OCI-LY1 (cell line): ENCODE measurements around the gene AGBL1.

Experiments
- H2AFZ ChIP-seq: fragments of 200-600 bp; sonication (generic), shearing (Covaris generic); 2 replicates; pipeline ENCODE4 v1.6.0; 2014; ENCODE audit warnings: antibody characterized with exemption, mild to moderate bottlenecking, low read length
- H3F3A ChIP-seq: fragments of 200-600 bp; sonication (generic), shearing (Covaris generic); 2 replicates; pipeline ENCODE4 v1.6.0; 2014; ENCODE audit warnings: mild to moderate bottlenecking, antibody characterized with exemption, low read length, moderate library complexity; ENCODE audit not compliant: insufficient read depth
- H3K27ac ChIP-seq: fragments of 200-600 bp; sonication (generic); 2 replicates; pipeline ENCODE4 v1.5.1; 2014; ENCODE audit warnings: low read length, mixed run types, mild to moderate bottlenecking, low read depth; ENCODE audit not compliant: poor library complexity, severe bottlenecking
- H3K27me3 ChIP-seq: fragments of 200-600 bp; sonication (generic); 2 replicates; pipeline ENCODE4 v1.6.0; 2014; ENCODE audit warnings: antibody characterized with exemption, mild to moderate bottlenecking, low read length, moderate library complexity; ENCODE audit not compliant: insufficient read depth
- H3K36me3 ChIP-seq: fragments of 200-600 bp; sonication (generic); 2 replicates; pipeline ENCODE4 v1.6.1; 2014; ENCODE audit warnings: mild to moderate bottlenecking, antibody characterized with exemption, low read length, moderate library complexity, mixed read lengths; ENCODE audit not compliant: insufficient read depth
- H3K4me1 ChIP-seq: fragments of 200-600 bp; sonication (generic); 2 replicates; pipeline ENCODE4 v1.5.1; 2014; ENCODE audit warnings: mild to moderate bottlenecking, low read length, moderate library complexity; ENCODE audit not compliant: insufficient read depth, severe bottlenecking
- H3K4me2 ChIP-seq: fragments of 200-600 bp; sonication (generic), shearing (Covaris generic); 2 replicates; pipeline ENCODE4 v1.6.1; 2014; ENCODE audit warnings: low read length
- H3K4me3 ChIP-seq: fragments of 200-600 bp; sonication (generic); 2 replicates; pipeline ENCODE4 v1.5.1; 2014; ENCODE audit warnings: low read length, low read depth, mild to moderate bottlenecking, mixed read lengths; ENCODE audit not compliant: poor library complexity, severe bottlenecking
- H3K79me2 ChIP-seq: fragments of 200-600 bp; shearing (Covaris generic); 2 replicates; pipeline ENCODE4 v1.6.1; 2016; ENCODE audit warnings: mixed run types, low read length, mixed read lengths; ENCODE audit not compliant: insufficient read depth
- H3K9ac ChIP-seq: fragments of 200-600 bp; sonication (generic), shearing (Covaris generic); 2 replicates; pipeline ENCODE4 v1.6.1; 2014; ENCODE audit warnings: mild to moderate bottlenecking, low read length, mixed read lengths
- H3K9me2 ChIP-seq: fragments of 200-600 bp; sonication (generic), shearing (Covaris generic); 2 replicates; pipeline ENCODE4 v1.6.1; 2014; ENCODE audit warnings: low read depth, mild to moderate bottlenecking, low read length, mixed read lengths
- H3K9me3 ChIP-seq: fragments of 200-600 bp; shearing (Covaris generic); 2 replicates; pipeline ENCODE4 v1.6.1; 2014; ENCODE audit warnings: low read length, mixed read lengths
- H4K20me1 ChIP-seq: fragments of 200-600 bp; sonication (generic), shearing (Covaris generic); 2 replicates; pipeline ENCODE4 v1.6.0; 2016; ENCODE audit warnings: mild to moderate bottlenecking, low read length; ENCODE audit not compliant: insufficient read depth
- CTCF ChIP-seq: fragments of 200-600 bp; sonication (generic), shearing (Covaris generic); IDR thresholded peaks from 2 replicates; pipeline ENCODE4 v1.5.1; 2017; ENCODE audit warnings: mild to moderate bottlenecking, antibody characterized with exemption, low read length, moderate library complexity, mixed read lengths
- EZH2 ChIP-seq: fragments of 200-600 bp; sonication (generic), shearing (Covaris generic); IDR thresholded peaks from 2 replicates; pipeline ENCODE4 v1.8.0; 2017; ENCODE audit warnings: borderline replicate concordance, mixed run types, mild to moderate bottlenecking, antibody characterized with exemption, low read length, moderate library complexity, mixed read lengths

The AGBL1 gene

GRCh38 chr15:86355361-86355760 lies 275.7 kb downstream of the AGBL1 start:
- Histone ChIP-seq H2AFZ (no peak overlapping the region), H4K20me1 (no peaks in the 10 kb centered on the region), H3K4me2 (no peak overlapping the region), H3K27ac (no peak overlapping the region), H3F3A (no peaks in the 10 kb centered on the region), H3K4me3 (no peak overlapping the region), H3K9me2 (no peaks in the 10 kb centered on the region), H3K36me3 (no peaks in the 10 kb centered on the region), H3K9me3 (no peaks in the 10 kb centered on the region), H3K4me1 (no peaks in the 10 kb centered on the region), H3K79me2 (no peaks in the 10 kb centered on the region), H3K9ac (no peak overlapping the region), H3K27me3 (no peaks in the 10 kb centered on the region)
- TF ChIP-seq CTCF, result no peak
- TF ChIP-seq EZH2, result no peak

GRCh38 chr15:86355801-86356200 lies 276.1 kb downstream of the AGBL1 start:
- Histone ChIP-seq H3K9ac (no peak overlapping the region), H3K4me3 (no peak overlapping the region), H4K20me1 (no peaks in the 10 kb centered on the region), H3K9me2 (no peaks in the 10 kb centered on the region), H2AFZ (no peak overlapping the region), H3F3A (no peaks in the 10 kb centered on the region), H3K36me3 (no peaks in the 10 kb centered on the region), H3K27ac (no peak overlapping the region), H3K4me1 (no peaks in the 10 kb centered on the region), H3K9me3 (no peaks in the 10 kb centered on the region), H3K27me3 (no peaks in the 10 kb centered on the region), H3K79me2 (no peaks in the 10 kb centered on the region), H3K4me2 (no peak overlapping the region)
- TF ChIP-seq CTCF, result no peak
- TF ChIP-seq EZH2, result no peak

GRCh38 chr15:86362555-86362954 lies 282.9 kb downstream of the AGBL1 start:
- no peak overlapping the region for H3K27ac ChIP-seq
- H3K9me2 ChIP-seq, result no peaks in the 10 kb centered on the region
- no peaks in the 10 kb centered on the region for H3K79me2 ChIP-seq
- no peaks in the 10 kb centered on the region for H4K20me1 ChIP-seq
- H3K36me3 ChIP-seq, result no peaks in the 10 kb centered on the region
- no peak overlapping the region for H2AFZ ChIP-seq
- no peaks in the 10 kb centered on the region for H3K9me3 ChIP-seq
- H3K4me1 ChIP-seq, result no peaks in the 10 kb centered on the region
- no peak overlapping the region for H3K4me2 ChIP-seq
- H3K4me3 ChIP-seq, result no peak overlapping the region
- H3F3A ChIP-seq, result no peaks in the 10 kb centered on the region
- TF ChIP-seq EZH2, result no peak
- TF ChIP-seq CTCF, result no peak
- H3K27me3 ChIP-seq, result no peaks in the 10 kb centered on the region
- no peak overlapping the region for H3K9ac ChIP-seq
